ENCODE measurements around the gene ANTKMT.

Gene ANTKMT

DNA sequence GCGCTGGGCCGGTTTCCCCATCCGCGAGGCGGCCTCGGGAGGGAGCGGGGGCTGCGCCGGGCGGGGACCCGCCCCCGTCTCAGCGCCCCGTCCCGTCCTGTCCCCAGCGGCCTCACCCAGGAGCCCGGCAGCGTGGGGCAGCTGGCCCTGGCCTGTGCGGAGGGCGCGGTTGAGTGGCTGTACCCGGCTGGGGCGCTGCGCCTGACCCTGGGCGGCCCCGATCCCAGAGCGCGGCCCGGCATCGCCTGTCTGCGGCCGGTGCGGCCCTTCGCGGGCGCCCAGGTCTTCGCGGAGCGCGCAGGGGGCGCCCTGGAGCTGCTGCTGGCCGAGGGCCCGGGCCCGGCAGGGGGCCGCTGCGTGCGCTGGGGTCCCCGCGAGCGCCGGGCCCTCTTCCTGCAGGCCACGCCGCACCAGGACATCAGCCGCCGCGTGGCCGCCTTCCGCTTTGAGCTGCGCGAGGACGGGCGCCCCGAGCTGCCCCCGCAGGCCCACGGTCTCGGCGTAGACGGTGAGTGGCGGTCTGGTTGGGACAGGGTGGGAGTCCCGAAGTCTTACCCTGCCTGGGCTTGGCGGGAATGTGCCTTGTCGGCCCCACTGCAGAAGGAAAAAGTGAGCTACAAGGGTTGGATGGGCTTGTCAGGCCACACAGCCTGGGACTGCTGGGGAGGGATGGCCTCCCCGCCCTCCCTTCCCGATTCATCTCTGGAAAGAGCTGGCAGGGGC, 5.3 kb upstream of the ANTKMT start:
- no peak for DNase-seq

DNA sequence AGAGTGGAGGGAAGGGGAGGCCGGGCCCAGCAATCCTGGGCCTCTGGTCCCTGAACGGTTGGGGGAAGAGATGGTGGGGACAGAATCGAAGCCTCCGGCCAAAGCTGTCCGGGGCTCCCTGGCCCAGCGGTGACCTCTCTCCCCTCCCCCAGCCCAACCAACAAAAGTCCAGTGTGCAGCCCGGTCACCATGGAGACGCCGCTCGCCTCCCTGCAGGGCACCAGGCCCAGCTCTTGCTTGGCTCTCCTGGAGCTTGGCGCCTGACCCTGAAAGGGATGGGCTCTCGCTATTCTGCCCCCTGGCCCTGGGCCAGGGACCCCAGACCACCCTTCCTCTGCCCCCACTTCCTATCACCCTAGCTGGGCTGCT, 4.8 kb upstream of the ANTKMT start:
- DNase-seq: no peak

DNA sequence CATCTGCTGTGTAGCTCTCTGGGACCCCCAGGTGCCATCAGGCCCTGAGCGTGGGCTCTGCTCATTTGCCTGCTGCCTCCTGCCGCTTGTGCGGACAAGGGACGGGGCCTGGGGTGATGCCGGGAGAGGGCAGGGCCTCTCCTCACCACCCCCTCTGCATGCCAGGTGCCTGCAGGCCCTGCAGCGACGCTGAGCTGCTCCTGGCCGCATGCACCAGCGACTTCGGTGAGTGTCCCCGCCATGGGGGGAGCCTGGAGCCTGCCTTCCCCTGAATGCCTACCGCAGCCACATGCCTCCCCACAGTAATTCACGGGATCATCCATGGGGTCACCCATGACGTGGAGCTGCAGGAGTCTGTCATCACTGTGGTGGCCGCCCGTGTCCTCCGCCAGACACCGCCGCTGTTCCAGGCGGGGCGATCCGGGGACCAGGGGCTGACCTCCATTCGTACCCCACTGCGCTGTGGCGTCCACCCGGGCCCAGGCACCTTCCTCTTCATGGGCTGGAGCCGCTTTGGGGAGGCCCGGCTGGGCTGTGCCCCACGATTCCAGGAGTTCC, 4.1 kb upstream of the ANTKMT start:
- no peak for DNase-seq

DNA sequence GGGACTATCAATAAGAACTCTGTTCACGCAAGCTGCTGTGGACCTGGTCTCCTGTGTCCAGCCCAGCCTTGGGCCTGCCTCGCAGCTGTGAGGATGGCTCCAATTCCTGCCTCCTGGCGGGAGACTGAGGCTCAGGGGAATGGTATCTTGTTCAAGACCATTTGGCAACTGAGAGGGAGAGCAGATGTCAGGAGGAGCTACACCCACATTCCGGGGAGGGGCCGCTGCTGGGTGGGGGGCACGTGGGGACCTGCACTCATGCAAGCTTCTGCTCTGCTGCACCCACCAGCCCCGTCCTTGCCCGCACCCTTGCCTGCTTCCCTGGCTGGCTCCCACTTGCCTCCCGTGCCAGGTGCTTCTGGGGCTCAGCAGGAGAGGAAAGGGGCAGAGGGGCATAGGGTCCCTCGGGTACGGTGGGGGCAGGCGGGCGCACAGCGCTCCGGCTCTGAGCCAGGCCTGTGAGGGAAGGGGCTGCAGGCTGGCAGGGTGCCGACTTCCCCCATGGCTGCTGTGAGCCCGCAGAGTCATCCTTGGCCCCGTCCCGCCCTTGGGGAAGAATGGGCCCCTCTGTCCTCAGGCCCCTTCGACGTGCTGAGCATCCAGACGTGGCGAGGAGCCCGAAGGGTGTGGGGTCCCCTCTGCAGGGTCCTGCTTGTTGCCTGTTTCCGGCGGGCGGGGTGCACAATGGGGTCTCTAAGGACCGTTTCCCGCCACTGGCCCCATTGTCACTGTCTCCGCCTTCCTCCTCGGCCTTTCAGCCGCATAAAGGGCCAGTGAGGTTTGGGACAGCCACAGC, 3.3 kb upstream of the ANTKMT start:
- DNase-seq: no peak

DNA sequence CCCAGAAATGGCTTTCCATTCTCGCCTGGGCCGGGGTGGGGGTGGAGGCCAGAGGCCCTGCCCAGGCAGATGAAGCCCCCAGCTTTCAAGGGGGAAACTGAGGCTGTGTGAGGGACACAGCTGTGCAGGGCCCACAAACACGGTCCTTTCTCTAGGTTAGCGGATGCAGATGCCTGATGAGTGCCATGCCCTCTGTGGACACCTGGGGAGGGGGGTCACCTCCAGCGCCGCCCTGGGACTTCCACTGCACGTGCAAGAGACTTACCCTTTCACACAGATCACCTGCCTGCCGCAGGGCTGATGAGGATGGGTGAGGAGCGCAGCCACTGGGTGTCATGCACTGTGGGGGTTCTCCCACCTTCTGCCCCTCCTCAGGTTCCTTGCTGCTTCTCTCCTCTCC, 2.6 kb upstream of the ANTKMT start:
- no peak for DNase-seq

DNA sequence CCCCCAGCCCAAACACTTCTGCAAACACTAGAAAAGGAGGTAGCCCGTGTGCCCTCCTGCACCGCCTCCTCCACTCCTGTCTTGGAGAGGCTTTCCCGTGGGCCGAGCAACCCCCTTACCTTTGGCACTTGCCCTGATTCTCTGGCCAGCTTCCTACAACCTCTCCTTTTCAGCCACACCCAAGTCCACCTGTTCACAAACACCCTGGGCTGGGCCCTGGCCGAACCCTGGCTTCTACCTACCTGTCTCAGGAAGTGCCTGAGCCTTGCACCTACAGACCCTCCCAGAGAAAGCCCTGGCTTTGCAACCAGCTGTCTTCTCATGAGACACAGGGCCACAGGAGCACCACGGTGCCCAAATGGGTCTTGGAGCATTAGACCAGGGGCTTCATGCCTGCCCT, 2.0 kb upstream of the ANTKMT start:
- DNase-seq: no peak

DNA sequence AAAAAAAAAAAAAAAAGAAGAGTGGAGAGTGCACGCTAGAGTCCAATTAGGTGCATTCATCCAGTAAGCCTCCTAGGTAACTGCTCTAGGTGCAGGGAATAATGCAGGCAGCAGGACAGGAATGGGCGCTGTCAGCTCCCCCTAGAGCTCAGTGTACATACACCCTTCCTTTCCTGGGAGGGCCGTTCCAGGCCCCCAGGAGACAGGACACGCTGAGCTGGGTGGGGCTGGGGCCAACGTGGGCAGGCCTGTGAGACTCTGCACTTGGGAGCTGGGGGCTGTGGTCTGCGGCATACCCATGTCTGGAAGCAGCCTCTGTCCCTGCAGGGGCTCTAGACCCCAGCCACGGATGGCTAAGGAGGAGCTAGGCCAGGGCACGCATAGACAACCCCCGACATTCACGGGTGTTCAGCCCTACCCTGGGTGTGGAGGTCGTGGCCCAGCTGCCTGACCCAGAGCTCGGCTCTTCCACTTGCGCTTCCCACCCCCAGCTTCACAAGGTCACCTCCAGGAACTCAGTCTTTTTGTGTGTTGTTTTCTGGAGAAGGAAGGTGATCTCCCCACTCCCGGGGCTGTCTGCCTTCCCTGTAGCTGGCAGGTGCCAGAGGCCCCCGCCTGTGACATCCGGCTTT, 1.0 kb upstream of the ANTKMT start:
- DNase-seq: no peak

DNA sequence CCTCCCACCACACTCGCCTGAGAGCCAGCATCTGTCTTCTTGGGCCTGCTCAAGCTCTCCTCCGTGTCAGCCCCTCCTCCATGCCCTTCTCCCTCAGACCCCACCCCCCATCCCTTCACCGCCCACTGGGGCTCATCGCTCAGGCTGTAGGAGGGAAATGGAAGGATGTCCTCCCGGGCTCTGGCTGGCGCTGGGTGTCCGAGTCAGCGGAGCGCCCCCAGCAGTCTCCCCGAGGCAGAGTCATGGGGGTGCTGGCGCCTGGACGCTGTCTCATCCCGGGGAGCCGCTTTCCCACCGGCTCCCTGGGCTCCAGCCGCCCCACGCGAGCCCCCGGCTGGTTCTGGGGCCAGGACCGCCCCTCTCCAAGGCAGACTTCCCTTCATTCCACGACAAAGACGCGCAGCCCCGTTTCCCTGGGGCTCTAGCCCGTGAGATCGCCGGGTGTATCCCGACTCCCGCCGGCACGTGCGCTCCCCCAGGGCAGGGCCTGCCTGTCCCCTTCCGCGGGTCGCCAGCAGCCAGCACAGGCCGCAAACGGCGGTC, 428 bp upstream of the ANTKMT start:
- no peak for DNase-seq

DNA sequence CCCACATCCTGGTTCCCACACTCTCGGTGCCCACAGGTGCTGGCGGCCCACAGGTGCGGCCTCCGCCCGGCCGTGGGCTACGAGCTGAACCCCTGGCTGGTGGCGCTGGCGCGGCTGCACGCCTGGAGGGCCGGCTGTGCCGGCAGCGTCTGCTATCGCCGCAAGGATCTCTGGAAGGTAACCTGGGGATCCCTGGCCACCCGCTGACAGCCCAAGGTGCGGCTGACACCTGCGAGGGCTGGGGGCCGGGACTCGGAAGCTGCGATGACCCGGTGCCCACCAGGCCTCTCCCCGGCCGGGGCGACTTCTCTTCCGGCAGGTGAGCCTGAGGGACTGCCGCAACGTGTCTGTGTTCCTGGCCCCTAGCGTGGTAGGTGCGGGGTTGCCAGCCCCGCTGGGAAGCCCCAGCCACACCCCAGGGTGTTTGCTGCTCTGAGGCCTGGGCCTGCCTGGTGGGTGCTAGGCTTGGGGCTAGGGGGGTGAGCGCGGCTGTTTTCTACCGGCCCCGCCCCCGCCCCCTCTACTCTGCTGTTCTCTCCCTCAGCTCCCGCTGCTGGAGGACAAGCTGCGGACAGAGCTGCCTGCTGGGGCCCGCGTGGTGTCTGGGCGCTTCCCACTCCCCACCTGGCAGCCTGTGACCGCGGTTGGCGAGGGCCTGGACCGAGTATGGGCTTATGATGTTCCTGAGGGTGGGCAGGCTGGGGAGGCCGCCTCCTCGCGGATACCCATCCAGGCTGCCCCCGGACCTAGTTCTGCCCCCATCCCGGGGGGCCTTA, 1.0 kb downstream of the ANTKMT start:
- DNase-seq: no peak

DNA sequence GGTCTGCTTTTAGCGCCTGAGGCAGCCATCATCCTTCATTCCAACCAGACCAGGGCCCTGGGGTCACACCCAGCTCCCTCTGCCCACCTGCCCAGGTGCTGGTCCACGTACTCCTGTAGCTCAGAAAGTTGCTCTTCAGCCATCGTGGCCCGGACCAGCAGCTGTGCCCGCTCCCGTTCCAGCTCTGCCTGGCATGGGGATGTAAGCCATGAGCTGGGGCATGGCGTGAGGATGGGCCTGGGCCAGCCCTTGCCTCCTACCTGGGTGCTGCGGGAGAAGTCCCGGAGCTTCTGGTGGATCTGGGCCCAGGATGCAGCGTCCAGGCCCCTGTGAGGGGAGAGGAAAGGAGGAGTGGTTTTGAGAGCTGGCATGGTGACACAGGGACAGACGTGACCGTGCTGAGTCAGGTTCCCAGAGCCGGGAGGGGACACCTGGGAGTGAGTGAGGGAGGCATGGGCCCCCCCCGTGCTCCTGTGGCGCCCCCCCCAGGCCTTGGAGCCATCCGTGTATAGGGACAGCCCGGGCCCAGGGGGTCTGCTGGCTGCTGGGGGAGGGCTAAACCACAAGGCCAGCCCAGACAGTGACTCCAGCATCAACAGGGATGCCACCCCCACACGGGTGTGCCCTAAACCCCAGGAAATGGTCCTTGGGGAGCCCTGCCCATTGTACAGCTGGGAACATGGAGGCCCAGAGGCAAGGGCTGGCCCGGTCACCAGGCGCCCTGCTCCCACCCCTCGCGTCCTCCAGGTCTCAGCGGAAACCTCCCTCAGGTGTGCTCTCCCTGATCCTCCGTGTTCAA, 2.1 kb downstream of the ANTKMT start:
- no peak for DNase-seq

DNA sequence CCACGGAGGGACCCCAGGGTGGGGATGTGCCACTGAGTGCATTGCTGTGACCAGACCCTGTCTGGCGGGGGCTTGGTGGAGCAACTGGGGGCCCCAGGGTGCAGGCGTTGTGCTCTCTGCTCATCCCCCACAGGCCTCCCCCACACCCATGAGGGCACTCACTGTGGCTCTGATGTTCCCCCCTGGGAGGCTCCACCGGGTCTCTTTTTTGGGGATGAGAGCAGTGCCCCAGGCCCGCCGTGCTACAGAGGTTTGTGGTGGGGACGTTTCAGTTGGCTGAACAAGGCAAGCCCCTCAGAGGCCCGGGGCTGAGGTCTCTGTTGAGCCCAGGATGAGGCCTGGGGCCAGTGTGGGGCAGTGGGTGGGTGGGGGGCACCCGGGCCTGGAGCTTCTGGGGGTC, 2.7 kb downstream of the ANTKMT start:
- DNase-seq: no peak

DNA sequence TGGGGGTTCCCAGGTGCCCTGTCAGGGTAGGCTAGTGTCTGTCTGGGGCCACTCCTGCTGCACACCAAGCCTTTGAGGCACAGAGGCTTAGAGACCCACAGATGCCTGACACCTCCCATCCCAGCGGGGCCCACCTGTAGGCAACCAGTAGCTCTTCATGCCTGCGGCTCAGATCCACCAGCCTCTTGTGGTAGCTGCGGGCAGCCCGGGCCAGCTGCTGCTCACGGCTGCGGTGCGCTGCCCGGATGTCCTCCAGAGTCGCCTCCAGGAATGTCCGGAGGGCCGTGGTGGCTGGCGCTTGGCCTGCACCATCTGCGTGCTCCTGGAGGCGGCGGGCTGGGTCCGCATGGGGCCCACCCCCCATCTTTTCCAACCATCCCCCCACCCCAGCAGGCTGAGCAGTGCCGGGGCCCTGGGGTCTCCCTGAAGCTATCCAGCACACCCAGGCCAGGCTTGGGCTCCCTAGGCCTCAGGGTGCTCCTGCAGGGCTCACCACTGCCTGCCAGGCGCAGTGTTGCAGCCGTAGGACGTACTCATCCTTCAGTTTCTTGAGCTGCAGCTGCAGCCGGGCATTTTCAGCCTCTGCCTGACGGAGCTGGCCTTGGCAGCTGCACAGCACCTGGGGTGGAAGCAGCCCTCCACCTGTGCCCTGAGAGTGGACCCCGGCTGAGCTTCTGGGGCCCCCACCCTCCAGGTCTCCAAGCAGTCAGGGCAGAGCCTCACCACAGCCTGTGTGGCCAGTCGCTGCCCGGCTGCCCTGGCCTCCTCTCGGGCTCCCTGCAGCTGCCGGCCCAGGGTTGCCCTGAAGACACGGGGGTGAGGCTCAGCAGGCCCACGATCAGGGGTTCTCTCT, 3.5 kb downstream of the ANTKMT start:
- no peak for DNase-seq

DNA sequence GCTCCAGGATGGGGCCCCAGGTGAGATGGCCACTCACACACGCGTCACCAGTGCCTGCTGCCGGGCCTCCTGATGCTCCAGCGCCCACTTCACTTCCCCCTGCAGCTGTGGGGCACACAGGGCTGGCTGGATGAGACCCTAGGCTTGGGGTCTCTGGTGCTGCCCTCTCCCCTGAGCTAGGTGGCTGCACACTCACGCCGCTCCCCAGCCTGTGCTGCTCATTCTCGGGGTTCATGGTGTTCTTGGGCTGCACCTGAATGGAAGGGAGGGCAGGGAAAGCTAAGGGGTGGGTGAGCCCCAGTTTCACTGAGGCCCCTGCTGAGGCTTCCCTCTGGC, 4.1 kb downstream of the ANTKMT start:
- DNase-seq: no peak

DNA sequence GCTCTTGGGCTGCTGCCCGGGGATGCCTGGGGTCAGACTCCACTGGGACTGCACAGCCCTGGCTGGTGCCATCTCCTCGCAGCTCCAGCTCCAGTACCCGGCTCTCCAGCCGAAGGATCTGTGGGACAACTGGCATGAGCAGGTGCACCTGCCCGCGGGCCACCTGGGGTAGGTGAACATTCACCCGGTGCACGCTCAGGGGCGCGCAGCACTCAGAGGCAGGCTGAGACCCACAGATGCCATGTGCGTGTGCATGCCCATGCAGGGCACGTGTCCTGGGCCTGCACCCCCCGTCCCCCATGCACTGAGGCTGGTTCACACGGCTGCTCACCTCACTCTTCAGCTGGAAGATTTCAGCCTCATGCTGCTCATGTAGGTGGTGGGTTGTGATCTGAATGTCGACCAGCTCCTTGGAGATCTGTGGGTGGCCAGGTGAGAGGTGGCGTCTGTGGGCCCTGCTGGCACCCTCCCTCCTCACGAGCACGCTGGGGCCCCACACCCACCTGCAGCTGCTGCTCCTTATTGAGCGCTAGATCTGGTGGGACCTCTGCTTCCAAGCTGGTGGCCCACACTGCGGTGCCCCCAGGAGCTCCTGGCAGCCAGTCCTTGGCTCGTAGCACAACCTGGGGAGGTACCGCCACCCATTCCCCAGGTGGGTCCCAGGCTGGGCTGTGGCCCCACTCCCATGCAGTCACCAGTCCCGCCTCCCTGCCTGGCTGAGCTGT, 4.7 kb downstream of the ANTKMT start:
- DNase-seq: no peak

DNA sequence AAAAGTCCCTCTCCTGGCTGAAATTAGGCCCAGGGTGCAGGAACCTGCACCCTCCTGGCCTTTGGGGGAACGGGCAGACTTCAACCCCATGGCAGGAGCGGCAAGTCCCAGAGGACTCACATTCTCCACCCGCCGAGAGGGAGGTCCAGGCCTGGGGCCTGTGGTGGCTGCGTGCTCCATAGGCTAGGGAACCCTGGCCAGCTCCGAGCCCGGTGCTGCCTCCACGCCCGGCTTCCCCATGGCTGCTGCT, 5.2 kb downstream of the ANTKMT start:
- no peak for DNase-seq

DNA sequence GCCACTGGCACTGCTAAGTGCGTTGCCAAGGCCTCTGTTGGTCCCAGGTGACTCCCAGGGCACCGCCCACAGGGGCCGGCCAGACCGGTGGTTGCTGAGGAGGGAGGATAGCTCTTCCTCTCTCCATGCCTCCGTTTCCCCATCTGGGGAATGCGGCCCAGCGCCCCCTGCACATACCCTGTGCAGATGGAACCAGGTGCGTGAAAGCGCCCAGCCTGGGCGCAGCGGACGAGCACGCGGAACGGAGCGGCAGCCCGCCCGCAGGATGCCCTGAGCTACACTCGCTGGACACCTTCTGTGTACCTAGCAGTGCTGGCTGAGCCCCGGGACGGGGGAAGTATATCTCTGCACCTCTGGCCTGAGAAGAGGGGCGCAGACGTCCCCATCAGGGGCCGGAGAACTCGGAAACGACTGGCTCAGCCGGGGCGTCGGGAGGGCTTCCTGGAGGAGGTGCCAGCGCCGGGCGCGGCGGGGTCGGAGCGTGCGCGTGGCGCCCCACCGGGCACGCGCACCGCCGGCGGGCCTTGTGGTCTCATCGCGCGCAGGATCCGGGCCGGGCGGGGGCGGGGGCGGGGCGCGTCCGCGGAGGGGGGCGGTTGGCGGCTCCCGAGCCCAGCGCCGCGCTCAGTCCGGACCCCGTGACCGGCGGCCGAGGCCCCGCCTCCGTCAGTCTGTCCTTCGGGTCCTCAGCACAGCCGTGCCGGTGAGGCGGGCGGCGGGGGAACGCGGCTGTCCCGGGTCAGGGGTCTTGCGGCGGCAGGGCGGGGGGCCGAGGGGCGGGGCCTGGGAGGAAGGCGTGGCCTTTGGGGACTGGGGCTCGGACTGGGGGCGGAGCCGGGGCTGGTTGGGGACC, 5.7 kb downstream of the ANTKMT start, which contains the start of the genes CCDC78 and HAGHL:
Gene CCDC78 (minus strand): TSS at position 6 of the 853 bp plus-strand sequence. CDS start 76 bp downstream, outside the sequence.
Gene HAGHL (plus strand): TSS at position 669 of the 853 bp plus-strand sequence. CDS start 404 bp downstream, outside the sequence.
- no peak for DNase-seq

DNA sequence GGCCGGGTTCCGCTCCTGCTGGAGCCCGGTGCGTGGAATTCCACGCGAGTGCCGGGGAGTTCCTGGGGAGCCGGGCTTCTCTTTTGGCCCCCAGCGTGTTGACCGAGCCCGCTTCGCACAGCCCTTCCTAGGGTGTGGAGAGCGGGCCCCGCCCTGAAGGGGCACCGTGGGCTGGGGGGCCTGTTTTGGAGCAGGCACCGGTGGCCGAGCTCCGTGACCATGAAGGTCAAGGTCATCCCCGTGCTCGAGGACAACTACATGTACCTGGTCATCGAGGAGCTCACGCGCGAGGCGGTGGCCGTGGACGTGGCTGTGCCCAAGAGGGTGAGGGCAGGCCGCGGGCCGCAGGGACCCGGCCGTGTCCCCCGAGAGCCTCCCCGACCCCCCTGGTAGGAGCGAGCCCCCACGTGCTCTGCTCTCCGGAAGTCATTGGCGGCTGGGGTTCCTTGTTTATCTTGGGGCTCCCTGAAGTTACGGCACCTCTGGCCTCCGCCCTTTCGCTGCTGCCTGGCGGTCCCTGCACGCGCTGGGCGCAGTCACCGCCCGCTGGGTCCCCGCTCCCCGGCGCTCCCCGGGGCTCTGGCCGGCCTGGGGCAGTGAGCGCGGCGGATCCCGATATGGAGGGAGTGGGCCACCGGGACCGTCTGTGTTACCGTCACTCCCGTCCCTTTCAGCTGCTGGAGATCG, 6.5 kb downstream of the ANTKMT start:
- DNase-seq: no peak

DNA sequence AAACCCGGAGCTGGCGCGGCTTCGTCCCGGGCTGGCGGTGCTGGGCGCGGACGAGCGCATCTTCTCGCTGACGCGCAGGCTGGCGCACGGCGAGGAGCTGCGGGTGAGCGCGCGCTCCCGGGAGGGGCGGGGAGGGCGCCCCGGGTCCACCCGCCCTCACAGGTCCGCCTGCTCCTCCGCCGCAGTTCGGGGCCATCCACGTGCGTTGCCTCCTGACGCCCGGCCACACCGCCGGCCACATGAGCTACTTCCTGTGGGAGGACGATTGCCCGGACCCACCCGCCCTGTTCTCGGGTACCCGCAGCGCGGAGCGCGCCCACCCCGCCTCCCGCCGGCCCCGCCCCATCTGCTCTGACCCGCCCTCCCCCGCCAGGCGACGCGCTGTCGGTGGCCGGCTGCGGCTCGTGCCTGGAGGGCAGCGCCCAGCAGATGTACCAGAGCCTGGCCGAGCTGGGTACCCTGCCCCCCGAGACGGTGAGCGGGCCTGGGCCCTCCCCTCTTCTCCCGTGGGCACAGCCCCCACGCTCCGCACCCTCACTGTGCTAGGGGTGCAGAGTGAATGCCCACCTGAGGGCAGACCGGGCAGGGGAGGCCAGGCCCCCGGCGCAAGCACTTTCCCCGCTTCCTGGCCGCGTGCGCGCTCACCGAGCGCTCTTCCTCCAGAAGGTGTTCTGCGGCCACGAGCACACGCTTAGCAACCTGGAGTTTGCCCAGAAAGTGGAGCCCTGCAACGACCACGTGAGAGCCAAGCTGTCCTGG, 7.4 kb downstream of the ANTKMT start:
- no peak for DNase-seq
